GM12891 (cell line): ENCODE results near the gene VPS4A.
A peak's percentile ranks its signal among the peaks of the same experiment; 100 is the strongest.
"Not testable (repeated sequence)": the region's sequence is repeated elsewhere in the genome, so short reads cannot be mapped to it uniquely, and the experiment has no call there.

Experiments
- DNase-seq: peaks from one replicate; pipeline ENCODE4 v3.0.0; 2011; ENCODE audit warnings: low spot score; ENCODE audit not compliant: insufficient read length
- FAIRE-seq: peaks from 2 replicates; lab custom pipeline; 2011; peaks lifted over from hg19 to GRCh38; lab: Jason Lieb, UNC
- PAX5 ChIP-seq: IDR thresholded peaks from 2 replicates; pipeline ENCODE4 v1.6.1; 2011; ENCODE audit warnings: low read length, moderate library complexity, mild to moderate bottlenecking; ENCODE audit not compliant: insufficient read depth, severe bottlenecking
- POLR2A ChIP-seq: IDR thresholded peaks from 2 replicates; pipeline ENCODE4 v1.6.1; 2011; ENCODE audit warnings: low read depth, low read length, control low read depth
- POLR2AphosphoS5 ChIP-seq: IDR thresholded peaks from 2 replicates; pipeline ENCODE4 v1.6.1; 2011; ENCODE audit warnings: low read depth, low read length, control low read depth
- POU2F2 ChIP-seq: IDR thresholded peaks from 2 replicates; pipeline ENCODE4 v1.6.1; 2011; ENCODE audit warnings: low read depth, mild to moderate bottlenecking, control low read depth, low read length, moderate library complexity
- SPI1 ChIP-seq: IDR thresholded peaks from 2 replicates; pipeline ENCODE4 v1.6.1; 2011; ENCODE audit warnings: low read depth, low read length, control low read depth
- TAF1 ChIP-seq: IDR thresholded peaks from 2 replicates; pipeline ENCODE4 v1.6.1; 2011; ENCODE audit warnings: low read depth, low read length, control low read depth

VPS4A gene

GRCh38 chr16:69339289-69340094 lies 28.3 kb downstream of the VPS4A start, which contains the start of the genes COG8 and NIP7:
COG8 (minus strand) TSS chr16:69339564; CDS start chr16:69339552, 12 bp downstream.
NIP7 (plus strand) TSS chr16:69339772; CDS start chr16:69339830, 58 bp downstream.
- FAIRE-seq: peak; percentile 89
- TF ChIP-seq SPI1: peak; percentile 53
- peak; percentile 94 for TF ChIP-seq TAF1
- TF ChIP-seq POLR2A: peak; percentile 94
- TF ChIP-seq PAX5: no peak
- TF ChIP-seq POLR2AphosphoS5: peak; percentile 89
- peak; percentile 48; the same call in 1 of the 2 replicates for TF ChIP-seq POU2F2
- peak; percentile 88 for DNase-seq

GRCh38 chr16:69340095-69340644 lies 29.0 kb downstream of the VPS4A start:
- DNase-seq: no peak

GRCh38 chr16:69344171-69344570 lies 33.0 kb downstream of the VPS4A start:
- FAIRE-seq (no peak), DNase-seq (no peak)
- TF ChIP-seq POLR2AphosphoS5 (no peak), SPI1 (no peak), PAX5 (no peak), TAF1 (no peak), POLR2A (no peak), POU2F2 (no peak)

More at GRCh38 chr16:69340095-69340644, 29.0 kb downstream of the VPS4A start:
- no peak for TF ChIP-seq TAF1
- no peak for TF ChIP-seq SPI1
- no peak for TF ChIP-seq POU2F2
- TF ChIP-seq PAX5: no peak
- TF ChIP-seq POLR2A: no peak
- no peak for TF ChIP-seq POLR2AphosphoS5
- no peak for FAIRE-seq

DNA sequence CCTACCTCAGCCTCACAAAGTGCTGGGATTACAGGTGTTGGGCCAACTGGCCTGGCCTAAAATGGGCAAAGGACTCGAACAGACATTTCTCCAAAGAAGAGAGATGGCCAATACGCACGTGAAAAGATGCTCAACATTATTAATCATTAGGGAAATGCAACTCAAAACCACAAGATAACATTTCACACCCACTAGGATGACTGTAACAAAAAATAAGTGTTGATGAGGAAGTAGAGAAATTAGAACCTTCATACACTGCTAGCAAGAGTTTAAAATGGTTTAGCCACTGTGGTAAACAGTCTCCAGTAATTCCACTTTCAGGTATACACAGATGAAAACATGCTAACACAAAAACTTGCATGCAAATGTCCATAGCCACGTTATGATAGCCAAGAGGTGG lies 34.8 kb downstream of the VPS4A start:
- peak; percentile 55 for FAIRE-seq
- no peak for DNase-seq
- no peak for TF ChIP-seq TAF1
- TF ChIP-seq POLR2AphosphoS5: no peak
- no peak for TF ChIP-seq PAX5
- TF ChIP-seq SPI1: no peak
- no peak for TF ChIP-seq POLR2A
- no peak for TF ChIP-seq POU2F2

DNA sequence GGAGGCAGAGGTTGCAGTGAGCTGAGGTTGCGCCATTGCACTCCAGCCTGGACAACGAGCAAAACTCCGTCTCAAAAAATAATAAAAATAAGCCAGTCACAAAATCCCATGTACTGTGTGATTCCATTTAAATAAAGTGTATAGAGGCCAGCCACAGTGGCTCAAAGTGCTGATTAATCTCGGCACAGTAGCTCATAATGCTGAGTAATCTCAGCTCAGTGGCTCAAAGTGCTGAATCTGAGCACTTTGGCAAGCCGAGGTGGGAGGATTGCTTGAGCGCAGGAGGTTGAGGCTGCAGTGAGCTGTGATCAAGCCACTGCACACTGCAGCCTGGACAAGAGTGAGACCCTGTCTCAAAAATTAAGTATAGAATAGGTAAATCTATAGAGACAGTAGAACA lies 35.5 kb downstream of the VPS4A start:
- TF ChIP-seq POLR2A: no peak
- no peak for TF ChIP-seq SPI1
- no peak for TF ChIP-seq TAF1
- TF ChIP-seq POU2F2: no peak
- no peak for TF ChIP-seq PAX5
- TF ChIP-seq POLR2AphosphoS5: no peak
- FAIRE-seq (no peak), DNase-seq (no peak)

- no peak for FAIRE-seq
- TF ChIP-seq SPI1 (no peak), POU2F2 (no peak), POLR2AphosphoS5 (no peak), POLR2A (no peak), TAF1 (no peak), PAX5 (no peak)
- DNase-seq: no peak
Observed at GRCh38 chr16:69348222-69348621, 37.1 kb downstream of the VPS4A start.

- no peak for DNase-seq
- no peak for FAIRE-seq
- TF ChIP-seq POLR2A (no peak), TAF1 (no peak), PAX5 (no peak), POU2F2 (no peak), SPI1 (no peak), POLR2AphosphoS5 (no peak)
Observed at GRCh38 chr16:69349536-69349935, 38.4 kb downstream of the VPS4A start.

DNA sequence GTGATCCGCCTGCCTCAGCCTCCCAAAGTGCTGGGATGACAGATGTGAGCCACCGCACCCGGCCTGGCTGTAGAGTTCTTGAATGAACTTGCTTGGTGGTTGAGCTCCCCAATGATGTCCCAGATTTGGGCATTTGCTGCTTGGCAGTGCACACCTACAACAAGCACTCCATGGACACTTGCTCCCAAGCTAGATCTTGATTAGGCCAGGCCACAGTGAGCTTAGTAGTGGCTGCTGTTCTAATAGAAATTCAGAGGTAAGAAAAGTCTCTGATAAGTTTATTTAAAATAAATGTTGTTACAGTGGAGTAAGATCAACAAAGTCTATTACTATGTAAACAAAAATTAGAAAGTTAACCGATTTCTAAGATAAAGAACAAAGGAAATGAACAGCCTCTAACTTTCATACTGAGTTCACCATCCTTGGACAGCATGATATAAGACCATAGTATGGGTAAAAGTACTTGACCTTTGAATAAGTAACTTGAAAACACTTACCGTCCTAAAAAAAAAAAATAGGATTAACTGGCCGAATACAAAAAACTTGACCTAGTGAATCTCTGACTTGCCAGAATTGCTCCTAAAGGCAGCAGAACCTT lies 39.5 kb downstream of the VPS4A start:
- no peak for TF ChIP-seq POLR2AphosphoS5
- TF ChIP-seq TAF1: no peak
- no peak for TF ChIP-seq PAX5
- TF ChIP-seq POU2F2: no peak
- TF ChIP-seq POLR2A: no peak
- no peak for TF ChIP-seq SPI1

GRCh38 chr16:69351309-69352027 lies 40.3 kb downstream of the VPS4A start, which contains the start of gene TMED6:
TMED6 (minus strand) TSS chr16:69351786; CDS start chr16:69351753, 33 bp downstream.
- no peak for TF ChIP-seq PAX5
- TF ChIP-seq POU2F2: no peak
- TF ChIP-seq POLR2A: no peak
- no peak for TF ChIP-seq SPI1
- no peak for TF ChIP-seq POLR2AphosphoS5
- no peak for TF ChIP-seq TAF1
- DNase-seq (no peak), FAIRE-seq (no peak)

More for the DNA sequence above, 39.5 kb downstream of the VPS4A start:
- DNase-seq (no peak), FAIRE-seq (no peak)

DNA sequence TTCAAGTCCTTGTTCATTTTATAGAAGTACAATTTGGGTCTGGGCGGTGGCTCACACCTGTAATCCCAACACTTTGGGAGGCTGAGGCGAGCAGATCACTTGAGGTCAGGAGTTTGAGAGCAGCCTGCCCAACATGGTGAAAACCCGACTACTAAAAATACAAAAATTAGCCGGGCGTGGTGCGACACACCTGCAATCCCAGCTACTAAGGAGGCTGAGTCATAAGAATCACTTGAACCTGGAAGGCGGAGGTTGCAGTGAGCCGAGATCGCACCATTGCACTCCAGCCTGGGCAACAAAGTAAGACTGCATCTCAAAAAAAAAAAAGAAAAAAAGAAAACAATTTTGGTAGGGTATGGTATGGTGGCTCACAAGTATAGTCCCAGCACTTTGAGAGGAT lies 48.9 kb downstream of the VPS4A start:
- not testable (repeated sequence) for FAIRE-seq, DNase-seq
